ENCODE results near the gene DOCK10. TPM values are rescaled to one million over a fixed set of nuclear protein-coding genes. Genes with fewer than 3 reads are reported as not detected.

Gene DOCK10
- total and polyA plus RNA-seq, 9 of the 15 experiments (the other 6 are each of a cell fraction or from before 2014, with no cell fraction given) = 0.01 to 0.87 (median 0.18) TPM

DNA sequence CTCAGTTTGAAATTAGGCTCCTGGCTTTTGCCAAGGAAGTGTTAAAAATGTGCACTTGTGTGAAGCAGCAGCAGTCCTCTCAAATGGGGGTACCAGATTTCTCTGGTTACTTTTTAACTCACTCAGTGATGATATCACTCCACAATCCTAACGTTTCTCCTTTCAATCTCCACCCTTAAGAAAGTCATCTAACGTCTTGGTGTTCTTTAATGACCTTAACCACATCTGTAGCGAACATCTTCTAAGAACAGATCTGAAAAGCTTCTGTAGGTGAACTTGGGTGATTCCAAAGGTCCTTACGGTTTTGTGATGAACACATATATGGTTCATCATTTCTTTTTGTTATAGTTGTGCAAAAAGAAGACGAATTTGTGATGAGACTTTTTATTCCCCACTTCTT, 73.2 kb downstream of the DOCK10 start (continued):
- TF ChIP-seq, protein P1, sequence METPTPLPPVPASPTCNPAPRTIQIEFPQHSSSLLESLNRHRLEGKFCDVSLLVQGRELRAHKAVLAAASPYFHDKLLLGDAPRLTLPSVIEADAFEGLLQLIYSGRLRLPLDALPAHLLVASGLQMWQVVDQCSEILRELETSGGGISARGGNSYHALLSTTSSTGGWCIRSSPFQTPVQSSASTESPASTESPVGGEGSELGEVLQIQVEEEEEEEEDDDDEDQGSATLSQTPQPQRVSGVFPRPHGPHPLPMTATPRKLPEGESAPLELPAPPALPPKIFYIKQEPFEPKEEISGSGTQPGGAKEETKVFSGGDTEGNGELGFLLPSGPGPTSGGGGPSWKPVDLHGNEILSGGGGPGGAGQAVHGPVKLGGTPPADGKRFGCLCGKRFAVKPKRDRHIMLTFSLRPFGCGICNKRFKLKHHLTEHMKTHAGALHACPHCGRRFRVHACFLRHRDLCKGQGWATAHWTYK (CRISPR knock-in tag; IDR thresholded peaks at IDR 0.05) = no peak

DNA sequence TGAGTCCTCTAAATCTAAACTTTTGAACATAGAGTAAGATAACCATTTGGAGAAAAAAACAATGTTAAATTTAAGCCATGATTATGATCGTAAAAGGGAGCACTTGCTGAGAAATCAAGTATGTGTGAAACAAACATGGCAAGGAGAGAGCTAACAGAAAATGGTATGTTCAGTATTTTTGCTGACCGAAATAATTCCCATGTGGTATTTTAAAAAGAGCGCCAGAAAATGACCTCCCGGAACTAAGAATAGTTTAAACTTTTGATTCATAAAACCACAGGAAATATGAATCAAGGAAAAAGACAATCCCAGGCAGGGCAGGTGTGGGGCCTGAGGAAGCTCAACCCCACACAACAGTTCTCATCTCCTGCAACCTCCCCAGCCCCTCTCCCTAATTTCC, 74.2 kb downstream of the DOCK10 start:
- H2AFZ ChIP-seq (ENCODE audit: low read depth, low read length) = no peak overlapping the region
- POLR2A ChIA-PET = no interaction called here
- H3K4me3 ChIP-seq = no peak overlapping the region
- no peaks in the 10 kb centered on the region for H3K27me3 ChIP-seq (ENCODE audit: control insufficient read depth in 2 of 2, insufficient read depth in 2 of 2, low read length in 2 of 2)
- intact Hi-C loops (cut with micrococcal nuclease) = no loop called here
- FAIRE-seq (no peak), ATAC-seq (no peak), DNase-seq (ENCODE audit: extremely low read depth in 1 of 4, low spot score in 3 of 4) (no peak)
- CTCF ChIA-PET (ENCODE audit: low intra/inter-chr PET ratio) = no interaction called here
- H3K27ac ChIP-seq (ENCODE audit: extremely low read depth, low read depth, low read length) = no peak overlapping the region
- H3K36me3 ChIP-seq (ENCODE audit: control insufficient read depth, insufficient read depth, low read length) = no peaks in the 10 kb centered on the region
- H3K9me1 ChIP-seq (ENCODE audit: control insufficient read depth, insufficient read depth, low read length) = no peaks in the 10 kb centered on the region
- no peaks in the 10 kb centered on the region for H3K9me3 ChIP-seq (replicated peaks; ENCODE audit: control insufficient read depth, insufficient read depth, low read depth, low read length)
- H3K9ac ChIP-seq (ENCODE audit: insufficient read depth in 1 of 2, low read depth in 2 of 2, low read length in 2 of 2) = no peak overlapping the region
- 0% methylated on average over 3 of the region's 4 CpGs for WGBS (ENCODE audit: insufficient coverage, low coverage, missing lambda C conversion rate)
- H3K4me1 ChIP-seq (replicated peaks in 1 of 2; ENCODE audit: control insufficient read depth in 2 of 2, insufficient read depth in 2 of 2, low read length in 2 of 2) = no peaks in the 10 kb centered on the region
- no peaks in the 10 kb centered on the region for H3K79me2 ChIP-seq (ENCODE audit: control insufficient read depth, insufficient read depth, low read length)
- no TSS peak for BruUV-seq (replicated peaks)
- no peaks in the 10 kb centered on the region for H4K20me1 ChIP-seq (replicated peaks; ENCODE audit: control insufficient read depth, insufficient read depth, low read length)
- in situ Hi-C loops (cut with MboI) = no loop called here
- H3K4me2 ChIP-seq (ENCODE audit: insufficient read depth, low read length) = no peak overlapping the region
- TF ChIP-seq MCM2 (IDR thresholded peaks at IDR 0.05; ENCODE audit: low read depth) = no peak
- TF ChIP-seq, protein P2, sequence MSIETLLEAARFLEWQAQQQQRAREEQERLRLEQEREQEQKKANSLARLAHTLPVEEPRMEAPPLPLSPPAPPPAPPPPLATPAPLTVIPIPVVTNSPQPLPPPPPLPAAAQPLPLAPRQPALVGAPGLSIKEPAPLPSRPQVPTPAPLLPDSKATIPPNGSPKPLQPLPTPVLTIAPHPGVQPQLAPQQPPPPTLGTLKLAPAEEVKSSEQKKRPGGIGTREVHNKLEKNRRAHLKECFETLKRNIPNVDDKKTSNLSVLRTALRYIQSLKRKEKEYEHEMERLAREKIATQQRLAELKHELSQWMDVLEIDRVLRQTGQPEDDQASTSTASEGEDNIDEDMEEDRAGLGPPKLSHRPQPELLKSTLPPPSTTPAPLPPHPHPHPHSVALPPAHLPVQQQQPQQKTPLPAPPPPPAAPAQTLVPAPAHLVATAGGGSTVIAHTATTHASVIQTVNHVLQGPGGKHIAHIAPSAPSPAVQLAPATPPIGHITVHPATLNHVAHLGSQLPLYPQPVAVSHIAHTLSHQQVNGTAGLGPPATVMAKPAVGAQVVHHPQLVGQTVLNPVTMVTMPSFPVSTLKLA (conservative IDR thresholded peaks at IDR 0.05) = no peak
- TF ChIP-seq, protein P3, sequence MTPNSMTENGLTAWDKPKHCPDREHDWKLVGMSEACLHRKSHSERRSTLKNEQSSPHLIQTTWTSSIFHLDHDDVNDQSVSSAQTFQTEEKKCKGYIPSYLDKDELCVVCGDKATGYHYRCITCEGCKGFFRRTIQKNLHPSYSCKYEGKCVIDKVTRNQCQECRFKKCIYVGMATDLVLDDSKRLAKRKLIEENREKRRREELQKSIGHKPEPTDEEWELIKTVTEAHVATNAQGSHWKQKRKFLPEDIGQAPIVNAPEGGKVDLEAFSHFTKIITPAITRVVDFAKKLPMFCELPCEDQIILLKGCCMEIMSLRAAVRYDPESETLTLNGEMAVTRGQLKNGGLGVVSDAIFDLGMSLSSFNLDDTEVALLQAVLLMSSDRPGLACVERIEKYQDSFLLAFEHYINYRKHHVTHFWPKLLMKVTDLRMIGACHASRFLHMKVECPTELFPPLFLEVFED (CRISPR knock-in tag; conservative IDR thresholded peaks at IDR 0.05) = no peak
- TF ChIP-seq SIN3A (IDR thresholded peaks at IDR 0.05; ENCODE audit: borderline replicate concordance in 2 of 2, control insufficient read depth in 1 of 2, low read depth in 2 of 2, low read length in 2 of 2) = no peak
- TF ChIP-seq, protein P4, sequence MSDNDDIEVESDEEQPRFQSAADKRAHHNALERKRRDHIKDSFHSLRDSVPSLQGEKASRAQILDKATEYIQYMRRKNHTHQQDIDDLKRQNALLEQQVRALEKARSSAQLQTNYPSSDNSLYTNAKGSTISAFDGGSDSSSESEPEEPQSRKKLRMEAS (CRISPR knock-in tag; IDR thresholded peaks at IDR 0.05) = no peak
- no peak for TF ChIP-seq ZC3H11A (IDR thresholded peaks at IDR 0.05; ENCODE audit: low read depth, low read length)
- no peak for TF ChIP-seq ZBTB1 (CRISPR knock-in tag; IDR thresholded peaks at IDR 0.05; ENCODE audit: borderline replicate concordance, low read depth)
- no peak for TF ChIP-seq DDX20 (tag; IDR thresholded peaks at IDR 0.05; ENCODE audit: low read depth)
- TF ChIP-seq FOSL1 (tag; conservative IDR thresholded peaks at IDR 0.05) = no peak
- no peak for TF ChIP-seq NRF1 (conservative IDR thresholded peaks at IDR 0.05 in 1 of 2, IDR thresholded peaks at IDR 0.05 in 1 of 2)
- TF ChIP-seq, protein P5, sequence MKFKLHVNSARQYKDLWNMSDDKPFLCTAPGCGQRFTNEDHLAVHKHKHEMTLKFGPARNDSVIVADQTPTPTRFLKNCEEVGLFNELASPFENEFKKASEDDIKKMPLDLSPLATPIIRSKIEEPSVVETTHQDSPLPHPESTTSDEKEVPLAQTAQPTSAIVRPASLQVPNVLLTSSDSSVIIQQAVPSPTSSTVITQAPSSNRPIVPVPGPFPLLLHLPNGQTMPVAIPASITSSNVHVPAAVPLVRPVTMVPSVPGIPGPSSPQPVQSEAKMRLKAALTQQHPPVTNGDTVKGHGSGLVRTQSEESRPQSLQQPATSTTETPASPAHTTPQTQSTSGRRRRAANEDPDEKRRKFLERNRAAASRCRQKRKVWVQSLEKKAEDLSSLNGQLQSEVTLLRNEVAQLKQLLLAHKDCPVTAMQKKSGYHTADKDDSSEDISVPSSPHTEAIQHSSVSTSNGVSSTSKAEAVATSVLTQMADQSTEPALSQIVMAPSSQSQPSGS (CRISPR knock-in tag; IDR thresholded peaks at IDR 0.05) = no peak
- TF ChIP-seq GTF2F1 (IDR thresholded peaks at IDR 0.05; ENCODE audit: low read depth, low read length) = no peak
- no peak for TF ChIP-seq THRAP3 (IDR thresholded peaks at IDR 0.05; ENCODE audit: borderline replicate concordance)

All from K562 (cell line).